Body of pancreas (tissue), 4 donors: ENCODE data around the gene HES6. TPM values are rescaled to one million over a fixed set of nuclear protein-coding genes. Genes with fewer than 3 reads are reported as not detected.

ENCODE experiments used
- ATAC-seq: fragments of 150-250 bp; one replicate; pipeline ENCODE4 v1.9.1; 2016
- DNase-seq, 4 donors: peaks; one replicate each; pipeline ENCODE4 v3.0.0-alpha.2; 2019
- H3K27ac ChIP-seq, 4 donors: fragments of 200-600 bp; sonication (generic); 1 replicate in 3 of 4; 2 replicates in 1 of 4; pipeline versions ENCODE4 v1.5.1 to v1.6.1; 2016 to 2019; ENCODE audit warnings: mild to moderate bottlenecking in 1 of 4, mixed read lengths in 1 of 4, moderate library complexity in 1 of 4
- H3K27me3 ChIP-seq, 2 donors: fragments of 200-600 bp; sonication (generic); one replicate each; pipeline ENCODE4 v1.6.0; 2016; ENCODE audit warnings: mild to moderate bottlenecking in 1 of 2
- H3K36me3 ChIP-seq, 2 donors: fragments of 200-600 bp; sonication (generic); replicated peaks in 1 of 2; 2 replicates each; pipeline ENCODE4 v1.5.1; 2016; ENCODE audit warnings: low read depth in 2 of 2; ENCODE audit not compliant: insufficient read depth in 1 of 2
- H3K4me1 ChIP-seq: fragments of 200-600 bp; sonication (generic); one replicate; pipeline ENCODE4 v1.6.0; 2016
- H3K4me3 ChIP-seq, 2 donors: fragments of 200-600 bp; sonication (generic); 1 replicate in 1 of 2; 2 replicates in 1 of 2; pipeline ENCODE4 v1.5.1; 2016 to 2019
- H3K9me3 ChIP-seq, 3 donors: fragments of 200-600 bp; sonication (generic); 1 replicate in 2 of 3; 2 replicates in 1 of 3; pipeline ENCODE4 v1.5.1; 2016
- CTCF ChIP-seq, 7 experiments: fragments of 450-650 bp in 4 of 7; fragments of 200-600 bp in 3 of 7; sonication (generic) in 3 of 7; IDR thresholded peaks; one replicate each; pipeline ENCODE4 v1.5.1; 2016 to 2019; ENCODE audit warnings: antibody characterized with exemption in 7 of 7
- POLR2A ChIP-seq, 3 donors: fragments of 450-650 bp; IDR thresholded peaks; one replicate each; pipeline ENCODE4 v1.6.1; 2016; ENCODE audit warnings: antibody characterized with exemption in 3 of 3, mild to moderate bottlenecking in 2 of 3
- WGBS, 2 donors: methylation state at CpG; one replicate each; pipeline ENCODE4 v1.1.5; 2017; 5-methylcytosine and 5-hydroxymethylcytosine counted together
- intact Hi-C: fragments of 100-400 bp; cut with DNase I; formaldehyde crosslinking; loops from one replicate; pipeline ENCODE4 v1.15.1; 2023
- total RNA-seq, 2 donors: library from RNA; depleted of rRNA; stranded (reverse); fragments of >200 nt; gene quantifications; one replicate each; pipeline ENCODE4 v1.1.0, GENCODE V29; 2016

The HES6 gene
- total RNA-seq, 2 donors from 2014 or later: 15.5 to 29.3 TPM

- Histone ChIP-seq H3K36me3 (no peaks in the 10 kb centered on the region), H3K9me3 (no peaks in the 10 kb centered on the region), H3K4me3 (peak within 1 kb of the TSS; percentile 29 to 39), H3K27ac (peak within 1 kb of the TSS; percentile 96 to 99 (median 98)), H3K27me3 (no peaks in the 10 kb centered on the region), H3K4me1 (peaks cover 75% of the 10 kb centered on the region)
- DNase-seq: peak; percentile 73 to 85 (median 77)
- intact Hi-C loops: no loop called here
- TF ChIP-seq POLR2A (IDR thresholded peaks at IDR 0.05): peak in 2 of 3 donors; percentile 76 to 87
- TF ChIP-seq CTCF (IDR thresholded peaks at IDR 0.05): peak in 3 of 7 experiments; percentile 10 to 26 (median 23)
- 1 to 7% methylated on average over 5 to 48 of the region's 65 CpGs for WGBS, 2 donors
- peak; percentile 20 for ATAC-seq
Measured at GRCh38 chr2:238287737-238288649, 48.2 kb upstream of the HES6 start, which contains the start of gene PER2. Gene PER2 (minus strand): TSS chr2:238288610. CDS start chr2:238277936, 10,674 bp downstream.

DNA sequence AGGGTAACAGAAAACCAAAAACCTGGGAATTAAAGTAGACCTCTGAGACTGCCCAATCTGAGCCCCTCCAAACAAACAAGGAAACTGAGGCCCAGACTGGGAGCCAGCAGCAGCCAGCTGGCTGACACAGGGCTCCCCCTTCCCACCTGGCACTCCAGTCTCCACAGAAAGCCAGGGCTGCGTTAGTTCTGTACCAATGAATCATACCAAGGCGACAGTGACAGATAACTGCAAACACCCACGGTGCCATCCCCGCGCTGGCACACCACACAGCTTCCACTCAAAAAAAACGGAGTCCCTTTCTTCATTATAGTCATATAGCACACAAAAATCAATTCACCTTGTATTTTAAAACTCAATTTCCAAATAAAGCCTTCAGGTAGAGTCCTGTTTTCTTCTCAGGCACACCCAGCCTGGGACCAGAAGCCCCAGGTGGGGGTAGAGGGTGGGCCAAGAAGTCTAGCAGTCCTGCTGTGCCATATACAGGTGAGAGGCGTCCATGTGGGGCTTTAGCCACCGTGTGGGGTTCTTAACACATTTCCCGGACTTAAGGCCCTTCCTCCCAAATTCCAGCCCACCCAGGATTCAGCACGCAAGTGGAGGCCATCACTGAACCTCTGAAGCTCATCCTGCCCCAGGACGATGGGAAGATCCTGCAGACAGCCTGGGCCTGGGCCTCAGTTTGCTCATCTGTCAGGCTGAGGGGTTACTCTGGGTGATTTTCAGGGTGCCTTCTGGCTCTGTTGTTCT lies 47.3 kb upstream of the HES6 start:
- ATAC-seq (no peak), DNase-seq (peak in 3 of 4 donors; percentile 54 to 59 (median 54))
- Histone ChIP-seq H3K4me3 (peak overlapping the region in 1 of 2 donors; percentile 4), H3K27me3 (no peaks in the 10 kb centered on the region), H3K36me3 (no peaks in the 10 kb centered on the region), H3K4me1 (peaks cover 81% of the 10 kb centered on the region), H3K9me3 (no peaks in the 10 kb centered on the region), H3K27ac (peak overlapping the region; percentile 96 to 99 (median 98))
- TF ChIP-seq CTCF (IDR thresholded peaks at IDR 0.05) (no peak), POLR2A (IDR thresholded peaks at IDR 0.05) (peak in 1 of 3 donors; percentile 4)
- 10 to 18% methylated on average over 8 to 11 of the region's 11 CpGs for WGBS, 2 donors
- intact Hi-C loops: no loop called here

DNA sequence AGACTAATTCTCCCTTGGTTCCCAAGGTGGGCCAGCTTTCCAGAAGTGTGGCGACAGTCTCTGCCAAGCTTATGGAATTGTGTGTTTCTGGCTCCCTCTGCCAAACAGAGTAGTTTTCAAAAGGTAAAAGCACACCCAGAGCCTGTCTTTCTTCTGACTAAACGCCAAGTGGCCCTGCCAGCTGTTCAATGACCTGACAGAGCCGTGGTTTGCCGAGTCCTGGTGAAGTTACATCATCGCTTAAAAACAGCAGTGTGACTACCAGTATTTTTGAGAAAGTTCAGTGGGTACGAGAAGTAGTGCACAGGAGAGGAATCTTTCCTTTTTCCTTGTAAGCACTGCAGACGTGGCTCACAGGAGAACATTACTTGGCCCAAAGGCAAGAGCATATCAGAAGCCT lies 46.7 kb upstream of the HES6 start:
- H3K9me3 ChIP-seq: no peaks in the 10 kb centered on the region
- TF ChIP-seq POLR2A (IDR thresholded peaks at IDR 0.05) (peak; percentile 35 to 88 (median 76)), CTCF (IDR thresholded peaks at IDR 0.05) (peak in 4 of 7 experiments; percentile 18 to 36 (median 21))
- H3K27me3 ChIP-seq: no peaks in the 10 kb centered on the region
- DNase-seq: peak; percentile 89 to 94 (median 92)
- peak; percentile 48 for ATAC-seq
- peak overlapping the region; percentile 96 to 99 (median 98) for H3K27ac ChIP-seq
- H3K36me3 ChIP-seq: no peaks in the 10 kb centered on the region
- H3K4me1 ChIP-seq: peaks cover 87% of the 10 kb centered on the region
- intact Hi-C loops: no loop called here
- no peak overlapping the region for H3K4me3 ChIP-seq
- WGBS, 2 donors: 6 to 11% methylated on average over 7 of the region's 7 CpGs

- ATAC-seq: peak; percentile 4
- intact Hi-C loops: no loop called here
- WGBS, 2 donors: 12 to 19% methylated on average over 7 of the region's 7 CpGs
- TF ChIP-seq POLR2A (IDR thresholded peaks at IDR 0.05) (no peak), CTCF (IDR thresholded peaks at IDR 0.05) (no peak)
- peaks cover 84% of the 10 kb centered on the region for H3K4me1 ChIP-seq
- no peak overlapping the region for H3K4me3 ChIP-seq
- H3K9me3 ChIP-seq: no peaks in the 10 kb centered on the region
- peak overlapping the region; percentile 96 to 99 (median 98) for H3K27ac ChIP-seq
- no peaks in the 10 kb centered on the region for H3K27me3 ChIP-seq
- no peaks in the 10 kb centered on the region for H3K36me3 ChIP-seq
- peak in 3 of 4 donors; percentile 52 to 60 (median 53) for DNase-seq
Measured at GRCh38 chr2:238286095-238286494, 46.3 kb upstream of the HES6 start.
